ENCODE data around the gene CUX1.

The CUX1 gene

DNA sequence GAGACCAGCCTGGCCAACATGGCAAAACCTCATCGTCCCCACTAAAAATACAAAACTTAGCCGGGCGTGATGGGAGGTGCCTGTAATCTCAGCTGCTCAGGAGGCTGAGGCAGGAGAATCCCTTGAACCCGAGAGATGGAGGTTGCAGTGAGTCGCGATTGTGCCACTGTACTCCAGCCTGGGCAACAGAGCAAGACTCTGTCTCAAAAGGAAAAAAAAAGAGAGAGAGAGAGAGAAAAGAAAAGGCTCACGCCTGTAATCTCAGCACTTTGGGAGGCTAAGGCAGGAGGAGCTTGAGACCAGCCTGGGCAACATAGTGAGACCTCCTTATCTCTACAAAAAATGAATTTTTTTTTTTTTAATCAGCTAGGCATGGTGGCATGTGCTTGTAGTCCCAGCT, 157.6 kb downstream of the CUX1 start:
- Histone ChIP-seq H3K27me3 (ENCODE audit: control insufficient read depth, low read length) (no peaks in the 10 kb centered on the region), H3K4me1 (ENCODE audit: control insufficient read depth, low read length) (peaks cover 83% of the 10 kb centered on the region), H4K20me1 (ENCODE audit: control insufficient read depth, insufficient read depth, low read depth, low read length) (0 out of 2 replicates have a peak, but pooled peaks cover 3% of the 10 kb centered on the region), H3K27ac (ENCODE audit: low read depth, low read length) (no peak overlapping the region), H3K79me2 (ENCODE audit: control insufficient read depth, low read length) (peaks cover 94% of the 10 kb centered on the region), H3K36me3 (ENCODE audit: control insufficient read depth, low read length) (peaks cover 18% of the 10 kb centered on the region), H3K9me3 (ENCODE audit: control insufficient read depth, insufficient read depth, low read length) (no peaks in the 10 kb centered on the region), H3K9me2 (replicated peaks; ENCODE audit: control insufficient read depth, low read length) (no peaks in the 10 kb centered on the region), H3K4me2 (ENCODE audit: low read length) (peak overlapping the region; percentile 27), H3F3A (ENCODE audit: control insufficient read depth, insufficient read depth) (peaks cover 14% of the 10 kb centered on the region), H3K4me3 (ENCODE audit: low read length) (no peak overlapping the region)
- TF ChIP-seq CTCF (IDR thresholded peaks at IDR 0.05; ENCODE audit: low read depth, low read length, poor library complexity, severe bottlenecking) (no peak), EZH2phosphoT487 (IDR thresholded peaks at IDR 0.05; ENCODE audit: borderline replicate concordance, low read length) (no peak)

DNA sequence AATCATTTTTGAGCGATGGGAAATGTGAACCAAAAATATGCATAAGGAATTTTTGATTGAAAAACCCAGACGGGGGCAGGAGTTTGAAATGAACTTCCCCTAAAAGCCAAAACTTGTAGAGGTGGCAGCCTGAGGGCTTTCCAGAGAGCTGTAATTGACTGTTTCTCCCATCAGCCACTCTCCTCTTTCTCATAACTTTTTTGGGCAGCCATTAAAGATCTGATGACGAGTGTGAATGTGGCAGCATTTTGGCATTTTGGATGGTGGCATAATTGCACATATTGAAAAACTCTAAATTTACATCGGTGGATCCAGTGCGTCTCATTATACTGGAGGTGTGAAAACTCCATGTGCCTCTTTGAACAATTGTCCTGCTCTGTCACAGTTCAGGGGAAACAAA, 159.0 kb downstream of the CUX1 start:
- no peak overlapping the region for H3K4me3 ChIP-seq (ENCODE audit: low read length)
- no peaks in the 10 kb centered on the region for H3K27me3 ChIP-seq (ENCODE audit: control insufficient read depth, low read length)
- TF ChIP-seq CTCF (IDR thresholded peaks at IDR 0.05; ENCODE audit: low read depth, low read length, poor library complexity, severe bottlenecking): no peak
- no peak for TF ChIP-seq EZH2phosphoT487 (IDR thresholded peaks at IDR 0.05; ENCODE audit: borderline replicate concordance, low read length)
- H3K9me2 ChIP-seq (replicated peaks; ENCODE audit: control insufficient read depth, low read length): no peaks in the 10 kb centered on the region
- no peak overlapping the region for H3K4me2 ChIP-seq (ENCODE audit: low read length)
- peaks cover 84% of the 10 kb centered on the region for H3K4me1 ChIP-seq (ENCODE audit: control insufficient read depth, low read length)
- no peaks in the 10 kb centered on the region for H3K9me3 ChIP-seq (ENCODE audit: control insufficient read depth, insufficient read depth, low read length)
- peaks cover 21% of the 10 kb centered on the region for H3F3A ChIP-seq (ENCODE audit: control insufficient read depth, insufficient read depth)
- H3K27ac ChIP-seq (ENCODE audit: low read depth, low read length): no peak overlapping the region
- H3K79me2 ChIP-seq (ENCODE audit: control insufficient read depth, low read length): peaks cover 94% of the 10 kb centered on the region
- 0 out of 2 replicates have a peak, but pooled peaks cover 3% of the 10 kb centered on the region for H4K20me1 ChIP-seq (ENCODE audit: control insufficient read depth, insufficient read depth, low read depth, low read length)
- peaks cover 21% of the 10 kb centered on the region for H3K36me3 ChIP-seq (ENCODE audit: control insufficient read depth, low read length)

DNA sequence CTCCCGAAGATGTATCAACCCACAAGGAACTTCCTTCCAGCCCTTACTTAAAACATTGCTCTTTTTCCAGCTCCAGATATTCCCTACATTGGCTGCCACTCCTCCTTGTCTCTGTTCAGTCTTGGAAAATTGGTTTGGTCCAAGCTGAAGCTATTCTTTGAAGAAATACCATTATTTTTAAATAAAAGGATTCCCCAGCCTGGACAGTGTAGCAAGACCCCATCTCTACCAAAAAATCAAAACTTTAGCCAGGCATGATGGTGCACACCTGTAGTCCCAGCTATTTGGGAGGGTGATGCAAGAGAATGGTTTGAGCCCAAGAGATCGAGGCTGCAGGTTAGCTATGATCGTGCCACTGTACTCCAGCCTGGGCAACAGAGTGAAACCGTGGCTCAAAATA, 159.8 kb downstream of the CUX1 start:
- H3K9me3 ChIP-seq (ENCODE audit: control insufficient read depth, insufficient read depth, low read length): no peaks in the 10 kb centered on the region
- no peak overlapping the region for H3K4me3 ChIP-seq (ENCODE audit: low read length)
- 0 out of 2 replicates have a peak, but pooled peaks cover 3% of the 10 kb centered on the region for H4K20me1 ChIP-seq (ENCODE audit: control insufficient read depth, insufficient read depth, low read depth, low read length)
- H3K9me2 ChIP-seq (replicated peaks; ENCODE audit: control insufficient read depth, low read length): no peaks in the 10 kb centered on the region
- peaks cover 91% of the 10 kb centered on the region for H3K4me1 ChIP-seq (ENCODE audit: control insufficient read depth, low read length)
- TF ChIP-seq CTCF (IDR thresholded peaks at IDR 0.05; ENCODE audit: low read depth, low read length, poor library complexity, severe bottlenecking) (no peak), EZH2phosphoT487 (IDR thresholded peaks at IDR 0.05; ENCODE audit: borderline replicate concordance, low read length) (no peak)
- peaks cover 28% of the 10 kb centered on the region for H3F3A ChIP-seq (ENCODE audit: control insufficient read depth, insufficient read depth)
- H3K4me2 ChIP-seq (ENCODE audit: low read length): no peak overlapping the region
- no peaks in the 10 kb centered on the region for H3K27me3 ChIP-seq (ENCODE audit: control insufficient read depth, low read length)
- H3K79me2 ChIP-seq (ENCODE audit: control insufficient read depth, low read length): peaks cover 97% of the 10 kb centered on the region
- H3K27ac ChIP-seq (ENCODE audit: low read depth, low read length): no peak overlapping the region
- peaks cover 19% of the 10 kb centered on the region for H3K36me3 ChIP-seq (ENCODE audit: control insufficient read depth, low read length)
